Lung (tissue), 12 donors: Measurements from ENCODE around the gene FMO3. TPM values are rescaled to one million over a fixed set of nuclear protein-coding genes. Genes with fewer than 3 reads are reported as not detected.

Experiments used
- ATAC-seq: fragments of 200-7000 bp; cut with Tn5 transposase; one replicate; pipeline ENCODE4 v1.9.1; 2020; ENCODE audit warnings: moderate number of reproducible peaks; ENCODE audit not compliant: insufficient read depth, low FRiP score
- DNase-seq, 3 donors: peaks; one replicate each; pipeline ENCODE4 v3.0.0-alpha.2; 2013 to 2017
- H3K27ac ChIP-seq, 2 donors: one replicate each; pipeline ENCODE4 v1.5.1; 2013; ENCODE audit warnings: mild to moderate bottlenecking in 2 of 2, moderate library complexity in 2 of 2, control low read depth in 1 of 2, inconsistent platforms in 1 of 2, low read depth in 1 of 2, low read length in 1 of 2
- H3K27me3 ChIP-seq, 3 donors: one replicate each; pipeline ENCODE4 v1.5.1; 2013; ENCODE audit warnings: low read length in 2 of 3; ENCODE audit not compliant: control insufficient read depth in 3 of 3, insufficient read depth in 3 of 3
- H3K36me3 ChIP-seq, 4 donors: one replicate each; pipeline ENCODE4 v1.5.1; 2013; ENCODE audit warnings: low read length in 4 of 4, mild to moderate bottlenecking in 1 of 4, moderate library complexity in 1 of 4; ENCODE audit not compliant: control insufficient read depth in 4 of 4, insufficient read depth in 4 of 4
- H3K4me1 ChIP-seq, 5 donors: one replicate each; pipeline ENCODE4 v1.5.1; 2013; ENCODE audit warnings: low read length in 5 of 5, mild to moderate bottlenecking in 2 of 5, moderate library complexity in 1 of 5; ENCODE audit not compliant: control insufficient read depth in 5 of 5, insufficient read depth in 5 of 5
- H3K4me3 ChIP-seq: one replicate; pipeline ENCODE4 v1.5.1; 2013; ENCODE audit warnings: mild to moderate bottlenecking, control low read depth, moderate library complexity
- H3K9ac ChIP-seq, 2 donors: one replicate each; pipeline ENCODE4 v1.5.1; 2013; ENCODE audit warnings: low read length in 2 of 2, control low read depth in 1 of 2; ENCODE audit not compliant: insufficient read depth in 1 of 2
- H3K9me3 ChIP-seq, 4 donors: one replicate each; pipeline ENCODE4 v1.5.1; 2013; ENCODE audit warnings: low read length in 3 of 4, mild to moderate bottlenecking in 1 of 4, moderate library complexity in 1 of 4; ENCODE audit not compliant: control insufficient read depth in 4 of 4, insufficient read depth in 3 of 4
- WGBS, 2 donors: extraction: QIAGEN DNeasy Blood & Tissue Kit; methylation state at CpG; one replicate each; pipeline ENCODE4 v1.1.7; 2013; 5-methylcytosine and 5-hydroxymethylcytosine counted together
- polyA plus RNA-seq, 2 donors: library from polyadenylated mRNA; stranded (reverse); fragments of 200-250 nt; gene quantifications; one replicate each; pipeline ENCODE4 v1.2.1, GENCODE V29; 2013
- total RNA-seq, 2 donors: library from RNA; depleted of rRNA in 1 of 2; stranded (reverse); fragments of >200 nt in 1 of 2; gene quantifications; one replicate each; pipeline ENCODE4 v1.2.1, GENCODE V29; 2014 to 2021
- TF ChIP-seq, protein P1 (sequence below): IDR thresholded peaks from 2 replicates; pipeline ENCODE4 v1.5.1; 2012; ENCODE audit warnings: mild to moderate bottlenecking; ENCODE audit errors: control extremely low read depth, extremely low read depth
- donor health status: control.
- donor health status: control.
- donor health status: Bipolar disorder and iron deficiency.
- donor health status: healthy.
- donor health status: DM: yes; HTN: yes; CAD: no.

FMO3 gene
- total and polyA plus RNA-seq, 4 donors: 2.0 to 9.0 (median 5.8) TPM

DNA sequence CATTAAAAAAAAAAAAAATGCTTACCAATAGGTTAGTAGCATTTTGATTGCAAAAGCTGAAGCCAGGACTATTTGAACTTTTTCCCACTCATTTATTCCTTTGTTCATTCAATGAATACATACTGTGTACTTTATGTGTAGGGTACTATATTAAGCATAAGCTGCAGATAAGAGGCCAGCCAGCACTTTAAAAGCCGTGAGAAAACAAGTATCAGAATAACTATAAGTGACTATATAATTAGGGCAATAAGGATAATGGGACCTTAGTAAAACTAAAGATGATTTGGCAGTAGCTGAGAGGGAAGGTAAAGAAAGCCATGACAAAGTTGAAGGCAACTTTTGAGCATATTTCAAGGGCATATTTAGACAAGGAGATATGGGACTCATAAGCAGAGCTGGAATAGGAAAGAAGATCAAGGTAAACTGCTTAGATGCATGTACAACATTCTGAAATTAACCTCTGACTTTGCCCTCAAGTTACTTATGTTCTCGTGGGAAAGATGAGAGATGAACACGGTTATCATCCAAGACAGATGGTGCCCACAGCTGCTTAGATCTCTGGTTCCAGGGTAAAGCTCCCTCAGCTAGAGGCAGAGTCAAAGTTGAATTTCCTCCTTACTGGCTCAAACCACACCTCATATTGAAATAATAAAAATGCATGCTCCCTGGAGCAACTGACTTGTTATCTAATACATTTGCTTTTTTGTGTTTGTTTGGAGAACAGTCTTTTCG lies 50.4 kb downstream of the FMO3 start:
- TF ChIP-seq, protein P1, sequence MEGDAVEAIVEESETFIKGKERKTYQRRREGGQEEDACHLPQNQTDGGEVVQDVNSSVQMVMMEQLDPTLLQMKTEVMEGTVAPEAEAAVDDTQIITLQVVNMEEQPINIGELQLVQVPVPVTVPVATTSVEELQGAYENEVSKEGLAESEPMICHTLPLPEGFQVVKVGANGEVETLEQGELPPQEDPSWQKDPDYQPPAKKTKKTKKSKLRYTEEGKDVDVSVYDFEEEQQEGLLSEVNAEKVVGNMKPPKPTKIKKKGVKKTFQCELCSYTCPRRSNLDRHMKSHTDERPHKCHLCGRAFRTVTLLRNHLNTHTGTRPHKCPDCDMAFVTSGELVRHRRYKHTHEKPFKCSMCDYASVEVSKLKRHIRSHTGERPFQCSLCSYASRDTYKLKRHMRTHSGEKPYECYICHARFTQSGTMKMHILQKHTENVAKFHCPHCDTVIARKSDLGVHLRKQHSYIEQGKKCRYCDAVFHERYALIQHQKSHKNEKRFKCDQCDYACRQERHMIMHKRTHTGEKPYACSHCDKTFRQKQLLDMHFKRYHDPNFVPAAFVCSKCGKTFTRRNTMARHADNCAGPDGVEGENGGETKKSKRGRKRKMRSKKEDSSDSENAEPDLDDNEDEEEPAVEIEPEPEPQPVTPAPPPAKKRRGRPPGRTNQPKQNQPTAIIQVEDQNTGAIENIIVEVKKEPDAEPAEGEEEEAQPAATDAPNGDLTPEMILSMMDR: no peak
- no peaks in the 10 kb centered on the region for H3K36me3 ChIP-seq
- no peak overlapping the region for H3K4me3 ChIP-seq
- peak in 1 of 3 donors; percentile 58 for DNase-seq
- H3K9me3 ChIP-seq: no peaks in the 10 kb centered on the region
- H3K4me1 ChIP-seq: peaks cover 3 to 64% (median 41%) of the 10 kb centered on the region in 5 donors
- no peaks in the 10 kb centered on the region for H3K27me3 ChIP-seq
- H3K27ac ChIP-seq: peak overlapping the region; percentile 63 to 83
- no peak overlapping the region for H3K9ac ChIP-seq
- 44 to 75% methylated on average over 4 of the region's 4 CpGs for WGBS, 2 donors
- ATAC-seq: no peak

DNA sequence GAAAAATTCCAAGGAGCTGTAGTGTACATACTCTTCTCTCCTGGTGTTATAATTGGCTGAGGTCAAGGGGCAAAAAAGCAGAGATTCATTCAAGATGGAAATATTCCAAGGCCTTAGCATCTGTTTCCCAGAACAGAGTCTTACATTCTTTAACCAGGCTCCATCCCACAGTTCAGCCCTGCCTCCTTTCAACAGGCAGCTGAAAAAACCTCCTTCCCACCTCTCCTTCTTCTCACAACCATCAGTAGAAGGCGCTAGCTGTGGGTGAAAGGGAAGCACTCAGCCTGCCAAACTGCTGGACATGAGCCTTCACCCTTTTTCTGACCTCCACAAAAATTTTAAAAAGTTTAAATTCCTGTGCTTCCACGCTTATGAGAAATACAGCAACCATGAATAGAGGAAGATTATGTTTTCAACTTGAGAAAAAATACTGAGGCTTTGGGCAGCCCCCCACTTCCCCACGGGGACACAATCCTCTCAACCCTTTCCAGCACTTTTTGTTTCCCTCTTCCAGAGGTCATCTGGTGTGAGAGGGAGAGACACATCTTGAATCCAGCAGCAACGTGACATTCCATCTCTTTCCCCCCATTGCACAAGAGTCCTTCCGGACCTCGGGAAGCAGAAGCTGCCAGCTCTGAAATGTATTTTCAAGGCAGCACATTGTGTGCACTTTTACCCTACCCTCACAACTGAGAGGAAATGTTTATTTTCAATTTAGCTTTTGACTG lies 51.1 kb downstream of the FMO3 start:
- TF ChIP-seq, protein P1: no peak
- H3K4me1 ChIP-seq: peaks cover 3 to 64% (median 41%) of the 10 kb centered on the region in 5 donors
- no peaks in the 10 kb centered on the region for H3K36me3 ChIP-seq
- peak overlapping the region; percentile 67 to 94 for H3K27ac ChIP-seq
- H3K9ac ChIP-seq: no peak overlapping the region
- DNase-seq (peak; percentile 89 to 99 (median 99)), ATAC-seq (peak; percentile 70)
- no peaks in the 10 kb centered on the region for H3K9me3 ChIP-seq
- 23 to 28% methylated on average over 6 of the region's 6 CpGs for WGBS, 2 donors
- H3K27me3 ChIP-seq: no peaks in the 10 kb centered on the region
- H3K4me3 ChIP-seq: no peak overlapping the region

DNA sequence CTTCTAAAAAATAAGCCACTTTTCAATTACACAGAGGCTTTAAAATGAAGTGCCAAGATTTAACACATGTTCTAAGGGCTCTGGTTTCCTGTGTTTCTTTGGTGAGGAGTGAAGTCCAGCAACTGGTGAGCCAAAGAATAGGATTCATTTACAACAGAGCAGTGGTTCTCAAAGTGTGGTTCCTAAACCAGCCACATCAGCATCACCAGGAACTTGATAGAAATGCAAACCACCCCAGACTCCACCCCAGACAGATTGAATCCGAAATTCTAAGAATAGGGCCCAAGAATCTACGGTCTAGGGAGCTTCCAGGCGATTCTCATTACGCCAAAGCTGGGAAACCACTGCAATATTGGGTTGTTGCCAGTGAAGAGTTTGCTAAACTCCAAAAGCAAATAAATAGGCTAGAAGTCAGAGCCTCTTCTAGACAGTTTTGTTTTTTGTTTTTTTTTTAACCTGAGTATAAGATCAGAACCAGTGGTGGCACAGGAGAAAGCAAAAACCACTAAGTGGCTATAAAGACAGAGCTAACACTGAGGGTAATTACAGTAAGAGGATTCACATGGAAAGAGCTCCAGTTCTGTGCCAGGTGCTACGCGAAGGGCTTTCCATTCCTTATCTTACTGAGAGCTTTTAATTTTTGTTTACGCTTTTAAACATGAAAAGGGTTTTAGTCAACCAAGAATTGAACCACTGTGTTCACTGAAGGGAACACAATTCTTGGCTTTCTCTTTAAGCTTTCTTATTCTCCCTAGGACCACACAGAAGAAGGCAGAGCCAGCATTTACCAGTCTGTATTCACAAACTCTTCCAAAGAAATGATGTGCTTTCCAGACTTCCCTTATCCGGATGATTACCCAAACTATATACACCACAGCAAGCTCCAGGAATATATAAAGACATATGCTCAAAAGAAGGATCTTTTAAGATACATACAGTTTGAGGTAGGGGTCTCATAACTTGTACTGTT lies 52.0 kb downstream of the FMO3 start:
- Histone ChIP-seq H3K4me3 (no peak overlapping the region), H3K36me3 (no peaks in the 10 kb centered on the region), H3K27ac (peak overlapping the region; percentile 75 to 94), H3K9me3 (no peaks in the 10 kb centered on the region), H3K4me1 (peaks cover 3 to 60% (median 39%) of the 10 kb centered on the region in 5 donors), H3K9ac (peak overlapping the region in 1 of 2 donors; percentile 35), H3K27me3 (no peaks in the 10 kb centered on the region)
- ATAC-seq: peak; percentile 23
- 43 to 70% methylated on average over 8 of the region's 8 CpGs for WGBS, 2 donors
- DNase-seq: peak; percentile 72 to 96 (median 78)
- TF ChIP-seq, protein P1: no peak
